ENCODE data around the gene MT1E. TPM values are rescaled to one million over a fixed set of nuclear protein-coding genes. Genes with fewer than 3 reads are reported as not detected.

MT1E gene
- total and polyA plus RNA-seq, 7 donors: 82.0 to 813 (median 173) TPM

GRCh38 chr16:56640076-56640475 is 14.5 kb downstream of the MT1E start:
- 85 to 93% methylated on average over 1 of the region's 1 CpG for WGBS, 2 donors
- no peaks in the 10 kb centered on the region for H3K9me3 ChIP-seq
- intact Hi-C loops (cut with DNase I): loop anchor here (5.0 kb wide), 1 partner anchor 33 kb away; the partner anchor contains the start of gene MT2A
- peaks cover 14 to 90% (median 46%) of the 10 kb centered on the region in 3 donors for H3K27me3 ChIP-seq
- peaks cover 0 to 35% (median 33%) of the 10 kb centered on the region in 4 donors for H3K4me1 ChIP-seq
- H3K36me3 ChIP-seq: no peaks in the 10 kb centered on the region
- no peak overlapping the region for H3K4me3 ChIP-seq
- TF ChIP-seq, protein P1, sequence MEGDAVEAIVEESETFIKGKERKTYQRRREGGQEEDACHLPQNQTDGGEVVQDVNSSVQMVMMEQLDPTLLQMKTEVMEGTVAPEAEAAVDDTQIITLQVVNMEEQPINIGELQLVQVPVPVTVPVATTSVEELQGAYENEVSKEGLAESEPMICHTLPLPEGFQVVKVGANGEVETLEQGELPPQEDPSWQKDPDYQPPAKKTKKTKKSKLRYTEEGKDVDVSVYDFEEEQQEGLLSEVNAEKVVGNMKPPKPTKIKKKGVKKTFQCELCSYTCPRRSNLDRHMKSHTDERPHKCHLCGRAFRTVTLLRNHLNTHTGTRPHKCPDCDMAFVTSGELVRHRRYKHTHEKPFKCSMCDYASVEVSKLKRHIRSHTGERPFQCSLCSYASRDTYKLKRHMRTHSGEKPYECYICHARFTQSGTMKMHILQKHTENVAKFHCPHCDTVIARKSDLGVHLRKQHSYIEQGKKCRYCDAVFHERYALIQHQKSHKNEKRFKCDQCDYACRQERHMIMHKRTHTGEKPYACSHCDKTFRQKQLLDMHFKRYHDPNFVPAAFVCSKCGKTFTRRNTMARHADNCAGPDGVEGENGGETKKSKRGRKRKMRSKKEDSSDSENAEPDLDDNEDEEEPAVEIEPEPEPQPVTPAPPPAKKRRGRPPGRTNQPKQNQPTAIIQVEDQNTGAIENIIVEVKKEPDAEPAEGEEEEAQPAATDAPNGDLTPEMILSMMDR (IDR thresholded peaks at IDR 0.05): no peak
- TF ChIP-seq POLR2AphosphoS5 (IDR thresholded peaks at IDR 0.05): no peak
- no peak for TF ChIP-seq EP300 (IDR thresholded peaks at IDR 0.05)
- DNase-seq: no peak
- H3K27ac ChIP-seq: no peak overlapping the region

- Histone ChIP-seq H3K4me1 (peaks cover 0 to 27% (median 25%) of the 10 kb centered on the region in 4 donors), H3K27me3 (peaks cover 8 to 90% (median 35%) of the 10 kb centered on the region in 3 donors), H3K36me3 (no peaks in the 10 kb centered on the region), H3K27ac (no peak overlapping the region), H3K9me3 (no peaks in the 10 kb centered on the region), H3K4me3 (no peak overlapping the region)
- TF ChIP-seq EP300 (IDR thresholded peaks at IDR 0.05): no peak
- no peak for TF ChIP-seq POLR2AphosphoS5 (IDR thresholded peaks at IDR 0.05)
- no peak for TF ChIP-seq POLR2A (IDR thresholded peaks at IDR 0.05)
- TF ChIP-seq, protein P1 (IDR thresholded peaks at IDR 0.05): no peak
- 97% methylated on average over 2 of the region's 2 CpGs for whole genome bisulfite sequencing, 2 donors
- intact Hi-C loops (cut with DNase I): loop anchor here (5.0 kb wide), 1 partner anchor 34 kb away; the partner anchor contains the start of gene MT2A
- no peak for DNase-seq
Observed at GRCh38 chr16:56641166-56641565, 15.6 kb downstream of the MT1E start.

- H3K27ac ChIP-seq: peak overlapping the region in 2 of 4 donors; percentile 39 to 52
- no peaks in the 10 kb centered on the region for H3K36me3 ChIP-seq
- H3K4me3 ChIP-seq: peak overlapping the region; percentile 6 to 38 (median 32)
- H3K27me3 ChIP-seq: peaks cover 8 to 90% (median 35%) of the 10 kb centered on the region in 3 donors
- H3K4me1 ChIP-seq: peaks cover 0 to 21% (median 20%) of the 10 kb centered on the region in 4 donors
- intact Hi-C loops (cut with DNase I): loop anchor here (5.0 kb wide), 1 partner anchor 36 kb away; the partner anchor contains the start of gene MT2A
- 2 to 6% methylated on average over 42 of the region's 42 CpGs for WGBS, 2 donors
- H3K9me3 ChIP-seq: no peaks in the 10 kb centered on the region
- peak; percentile 82 for DNase-seq
- peak in 2 of 4 donors; percentile 22 to 48 for TF ChIP-seq POLR2AphosphoS5 (IDR thresholded peaks at IDR 0.05)
- TF ChIP-seq, protein P1 (IDR thresholded peaks at IDR 0.05): peak in 3 of 4 experiments; percentile 25 to 34 (median 33)
- peak in 2 of 4 donors; percentile 18 to 64 for TF ChIP-seq EP300 (IDR thresholded peaks at IDR 0.05)
- TF ChIP-seq POLR2A (IDR thresholded peaks at IDR 0.05): no peak
Observed at GRCh38 chr16:56643080-56643778, 17.6 kb downstream of the MT1E start.

DNA sequence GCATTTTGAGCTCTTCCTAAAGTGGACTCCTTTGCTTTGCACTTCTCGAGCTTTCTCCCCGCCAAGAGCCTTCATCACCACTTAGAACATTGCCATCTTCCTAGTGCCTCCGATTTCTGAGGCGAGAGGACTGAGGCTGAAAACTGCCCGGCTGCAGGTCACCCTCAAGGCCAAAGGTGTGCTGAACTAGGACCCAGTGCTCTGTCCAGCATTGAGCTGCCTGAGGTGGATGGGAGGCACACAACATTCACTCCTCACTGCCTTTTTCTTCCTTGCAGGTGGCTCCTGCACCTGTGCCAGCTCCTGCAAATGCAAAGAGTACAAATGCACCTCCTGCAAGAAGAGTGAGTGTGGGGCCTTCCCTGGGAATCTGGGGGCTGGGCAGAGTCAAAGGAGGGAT is 18.3 kb downstream of the MT1E start:
- Histone ChIP-seq H3K36me3 (no peaks in the 10 kb centered on the region), H3K4me1 (peaks cover 0 to 15% (median 14%) of the 10 kb centered on the region in 4 donors), H3K4me3 (peak overlapping the region in 3 of 4 donors; percentile 30 to 38 (median 34)), H3K27me3 (peaks cover 3 to 90% (median 34%) of the 10 kb centered on the region in 3 donors), H3K27ac (no peak overlapping the region), H3K9me3 (no peaks in the 10 kb centered on the region)
- no peak for DNase-seq
- intact Hi-C loops (cut with DNase I): loop anchor here (5.0 kb wide), 1 partner anchor 37 kb away; the partner anchor contains the start of gene MT2A
- WGBS, 2 donors: 38 to 39% methylated on average over 5 of the region's 5 CpGs
- TF ChIP-seq POLR2AphosphoS5 (IDR thresholded peaks at IDR 0.05) (no peak), POLR2A (IDR thresholded peaks at IDR 0.05) (no peak), EP300 (IDR thresholded peaks at IDR 0.05) (no peak)
- TF ChIP-seq, protein P1 (IDR thresholded peaks at IDR 0.05): no peak
